HepG2 (cell line): ENCODE results near the gene AKAP8. TPM values are rescaled to one million over a fixed set of nuclear protein-coding genes. Genes with fewer than 3 reads are reported as not detected.

Experiments
- CEBPB ChIP-seq: IDR thresholded peaks from 2 replicates; pipeline ENCODE4 v1.6.1; 2011; ENCODE audit warnings: low read depth, low read length, improper control_type of control experiment, borderline replicate concordance
- MIER3 ChIP-seq: IDR thresholded peaks from 2 replicates; pipeline ENCODE4 v1.6.1; 2016; ENCODE audit warnings: missing compliant biosample characterization, borderline replicate concordance
- MYC ChIP-seq: sonication (generic); formaldehyde crosslinking; IDR thresholded peaks from 2 replicates; pipeline ENCODE4 v1.9.0; 2021; ENCODE audit warnings: missing genetic modification reagents, borderline replicate concordance
- PBX3 ChIP-seq: sonication (generic); formaldehyde crosslinking; IDR thresholded peaks from 2 replicates; pipeline ENCODE4 v1.8.1; 2023; ENCODE audit warnings: missing genetic modification reagents, inconsistent platforms, borderline replicate concordance
- TGIF2 ChIP-seq: IDR thresholded peaks from 2 replicates; pipeline ENCODE4 v1.6.1; 2016; ENCODE audit warnings: control low read depth, missing compliant biosample characterization
- ZKSCAN5 ChIP-seq: sonication (generic); formaldehyde crosslinking; IDR thresholded peaks from 2 replicates; pipeline ENCODE4 v1.5.1; 2020; ENCODE audit warnings: mild to moderate bottlenecking, missing genetic modification reagents
- ZNF292 ChIP-seq: sonication (generic); formaldehyde crosslinking; IDR thresholded peaks from 2 replicates; pipeline ENCODE4 v1.8.1; 2022; ENCODE audit warnings: mild to moderate bottlenecking, low read depth, missing genetic modification reagents, borderline replicate concordance
- ZNF382 ChIP-seq: sonication (generic); formaldehyde crosslinking; IDR thresholded peaks from 2 replicates; pipeline ENCODE4 v1.5.0; 2020; ENCODE audit warnings: missing genetic modification reagents, mild to moderate bottlenecking, borderline replicate concordance
- ZNF607 ChIP-seq: sonication (generic); formaldehyde crosslinking; IDR thresholded peaks from 2 replicates; pipeline ENCODE4 v1.5.1; 2020; ENCODE audit warnings: missing genetic modification reagents, mild to moderate bottlenecking, borderline replicate concordance
- ZNF839 ChIP-seq: sonication (generic); formaldehyde crosslinking; IDR thresholded peaks from 2 replicates; pipeline ENCODE4 v1.4.0; 2020; ENCODE audit warnings: missing genetic modification reagents, mild to moderate bottlenecking, borderline replicate concordance
- polyA plus RNA-seq, 8 experiments: library from polyadenylated mRNA; depleted of rRNA in 3 of 8; stranded (reverse) in 7 of 8; unstranded in 1 of 8; fragments of >200 nt; fragmentation: Illumina TruSeq in 4 of 8; extraction: Trizol in 4 of 8; gene quantifications; 2 replicates each; pipeline versions ENCODE4 v1.2.1 to v1.2.3, GENCODE V29; 2011 to 2016; ENCODE audit warnings: low read depth in 4 of 8, missing spikeins in 1 of 8, mixed read lengths in 1 of 8; ENCODE audit not compliant: insufficient read depth in 1 of 8
- total RNA-seq, 5 experiments: library from RNA; depleted of rRNA; stranded (reverse); fragments of >200 nt; fragmentation: Illumina TruSeq; extraction: Trizol; gene quantifications; 2 replicates each; pipeline ENCODE4 v1.2.3, GENCODE V29; 2016; ENCODE audit warnings: low read depth in 1 of 5
- TF ChIP-seq, protein P1 (sequence below): IDR thresholded peaks from 2 replicates; pipeline ENCODE4 v1.6.1; 2012; ENCODE audit warnings: low read length, improper control_type of control experiment
- TF ChIP-seq, protein P2 (sequence below): sonication (generic); formaldehyde crosslinking; IDR thresholded peaks from 2 replicates; pipeline ENCODE4 v1.4.0; 2020; ENCODE audit warnings: missing genetic modification reagents
- TF ChIP-seq, protein P3 (sequence below): sonication (generic); formaldehyde crosslinking; conservative IDR thresholded peaks from 2 replicates; pipeline ENCODE4 v1.4.0; 2020; ENCODE audit warnings: mild to moderate bottlenecking, missing genetic modification reagents, moderate library complexity
- TF ChIP-seq, protein P4 (sequence below): sonication (generic); formaldehyde crosslinking; IDR thresholded peaks from 2 replicates; pipeline ENCODE4 v1.4.0; 2020; ENCODE audit warnings: missing genetic modification reagents
- TF ChIP-seq, protein P5 (sequence below): sonication (generic); formaldehyde crosslinking; IDR thresholded peaks from 2 replicates; pipeline ENCODE4 v1.5.0; 2020; ENCODE audit warnings: missing genetic modification reagents, mild to moderate bottlenecking, borderline replicate concordance

The AKAP8 gene
- total and polyA plus RNA-seq, 2 of the 13 experiments (the other 11 are each of a cell fraction or from before 2014, with no cell fraction given), result 15.9 to 22.1 TPM

DNA sequence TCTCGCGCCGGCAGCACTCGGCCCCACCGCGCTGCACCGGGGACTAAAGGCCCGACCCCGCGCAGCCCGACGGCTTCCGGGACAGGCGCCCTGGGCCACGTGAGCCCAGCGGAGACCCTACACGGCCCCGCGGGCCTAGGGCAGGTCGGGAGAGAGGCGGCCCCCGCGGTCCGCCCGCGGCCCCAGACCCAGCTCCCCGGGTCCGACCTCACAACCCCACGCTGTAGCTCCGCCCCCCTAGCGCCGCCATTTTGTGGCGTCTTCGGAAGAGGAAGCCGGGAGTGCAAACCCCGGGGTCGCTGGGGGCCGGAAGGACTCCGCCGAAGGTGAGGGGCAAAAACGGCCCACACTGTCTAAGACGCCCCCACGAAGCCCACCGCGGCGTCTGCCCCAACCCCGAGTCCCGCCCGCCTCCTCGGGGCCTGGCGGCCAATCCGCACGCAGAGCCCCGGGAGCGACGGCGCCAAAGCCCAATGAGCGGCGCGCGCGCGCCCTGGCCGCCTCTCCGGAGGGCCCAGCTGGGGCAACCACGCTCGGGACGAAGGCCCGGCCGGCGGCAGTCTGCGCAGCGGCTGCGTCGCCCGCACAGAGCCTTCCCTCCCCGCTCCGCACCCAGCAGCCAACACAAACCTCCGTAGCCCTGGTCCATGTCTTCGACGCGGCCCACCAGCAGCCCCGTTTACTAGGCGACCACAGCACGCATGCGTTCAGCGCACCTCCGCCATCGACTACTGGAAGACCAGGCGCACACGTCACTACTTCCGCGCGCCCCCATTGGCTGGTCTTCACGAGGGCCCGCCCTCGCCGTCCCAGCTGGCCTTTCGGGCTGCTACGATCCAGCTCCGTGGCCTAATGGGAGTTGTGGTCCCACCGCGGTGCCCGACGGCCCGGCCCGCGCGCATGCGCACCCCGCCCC lies at the start of gene AKAP8 (continued):
- TF ChIP-seq, protein P1, sequence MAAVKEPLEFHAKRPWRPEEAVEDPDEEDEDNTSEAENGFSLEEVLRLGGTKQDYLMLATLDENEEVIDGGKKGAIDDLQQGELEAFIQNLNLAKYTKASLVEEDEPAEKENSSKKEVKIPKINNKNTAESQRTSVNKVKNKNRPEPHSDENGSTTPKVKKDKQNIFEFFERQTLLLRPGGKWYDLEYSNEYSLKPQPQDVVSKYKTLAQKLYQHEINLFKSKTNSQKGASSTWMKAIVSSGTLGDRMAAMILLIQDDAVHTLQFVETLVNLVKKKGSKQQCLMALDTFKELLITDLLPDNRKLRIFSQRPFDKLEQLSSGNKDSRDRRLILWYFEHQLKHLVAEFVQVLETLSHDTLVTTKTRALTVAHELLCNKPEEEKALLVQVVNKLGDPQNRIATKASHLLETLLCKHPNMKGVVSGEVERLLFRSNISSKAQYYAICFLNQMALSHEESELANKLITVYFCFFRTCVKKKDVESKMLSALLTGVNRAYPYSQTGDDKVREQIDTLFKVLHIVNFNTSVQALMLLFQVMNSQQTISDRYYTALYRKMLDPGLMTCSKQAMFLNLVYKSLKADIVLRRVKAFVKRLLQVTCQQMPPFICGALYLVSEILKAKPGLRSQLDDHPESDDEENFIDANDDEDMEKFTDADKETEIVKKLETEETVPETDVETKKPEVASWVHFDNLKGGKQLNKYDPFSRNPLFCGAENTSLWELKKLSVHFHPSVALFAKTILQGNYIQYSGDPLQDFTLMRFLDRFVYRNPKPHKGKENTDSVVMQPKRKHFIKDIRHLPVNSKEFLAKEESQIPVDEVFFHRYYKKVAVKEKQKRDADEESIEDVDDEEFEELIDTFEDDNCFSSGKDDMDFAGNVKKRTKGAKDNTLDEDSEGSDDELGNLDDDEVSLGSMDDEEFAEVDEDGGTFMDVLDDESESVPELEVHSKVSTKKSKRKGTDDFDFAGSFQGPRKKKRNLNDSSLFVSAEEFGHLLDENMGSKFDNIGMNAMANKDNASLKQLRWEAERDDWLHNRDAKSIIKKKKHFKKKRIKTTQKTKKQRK, result no peak
- TF ChIP-seq TGIF2 (no peak), CEBPB (no peak), MYC (CRISPR knock-in tag) (peak; percentile 74), ZNF382 (CRISPR knock-in tag) (no peak), MIER3 (CRISPR knock-in tag) (peak; percentile 46; the same call in 1 of the 2 replicates), ZNF607 (CRISPR knock-in tag) (no peak), ZNF292 (CRISPR knock-in tag) (no peak), PBX3 (CRISPR knock-in tag) (no peak; the same call in 1 of the 2 replicates), ZKSCAN5 (CRISPR knock-in tag) (no peak), ZNF839 (CRISPR knock-in tag) (no peak)
- TF ChIP-seq, protein P2, sequence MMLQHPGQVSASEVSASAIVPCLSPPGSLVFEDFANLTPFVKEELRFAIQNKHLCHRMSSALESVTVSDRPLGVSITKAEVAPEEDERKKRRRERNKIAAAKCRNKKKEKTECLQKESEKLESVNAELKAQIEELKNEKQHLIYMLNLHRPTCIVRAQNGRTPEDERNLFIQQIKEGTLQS (CRISPR knock-in tag), result no peak
- TF ChIP-seq, protein P3, sequence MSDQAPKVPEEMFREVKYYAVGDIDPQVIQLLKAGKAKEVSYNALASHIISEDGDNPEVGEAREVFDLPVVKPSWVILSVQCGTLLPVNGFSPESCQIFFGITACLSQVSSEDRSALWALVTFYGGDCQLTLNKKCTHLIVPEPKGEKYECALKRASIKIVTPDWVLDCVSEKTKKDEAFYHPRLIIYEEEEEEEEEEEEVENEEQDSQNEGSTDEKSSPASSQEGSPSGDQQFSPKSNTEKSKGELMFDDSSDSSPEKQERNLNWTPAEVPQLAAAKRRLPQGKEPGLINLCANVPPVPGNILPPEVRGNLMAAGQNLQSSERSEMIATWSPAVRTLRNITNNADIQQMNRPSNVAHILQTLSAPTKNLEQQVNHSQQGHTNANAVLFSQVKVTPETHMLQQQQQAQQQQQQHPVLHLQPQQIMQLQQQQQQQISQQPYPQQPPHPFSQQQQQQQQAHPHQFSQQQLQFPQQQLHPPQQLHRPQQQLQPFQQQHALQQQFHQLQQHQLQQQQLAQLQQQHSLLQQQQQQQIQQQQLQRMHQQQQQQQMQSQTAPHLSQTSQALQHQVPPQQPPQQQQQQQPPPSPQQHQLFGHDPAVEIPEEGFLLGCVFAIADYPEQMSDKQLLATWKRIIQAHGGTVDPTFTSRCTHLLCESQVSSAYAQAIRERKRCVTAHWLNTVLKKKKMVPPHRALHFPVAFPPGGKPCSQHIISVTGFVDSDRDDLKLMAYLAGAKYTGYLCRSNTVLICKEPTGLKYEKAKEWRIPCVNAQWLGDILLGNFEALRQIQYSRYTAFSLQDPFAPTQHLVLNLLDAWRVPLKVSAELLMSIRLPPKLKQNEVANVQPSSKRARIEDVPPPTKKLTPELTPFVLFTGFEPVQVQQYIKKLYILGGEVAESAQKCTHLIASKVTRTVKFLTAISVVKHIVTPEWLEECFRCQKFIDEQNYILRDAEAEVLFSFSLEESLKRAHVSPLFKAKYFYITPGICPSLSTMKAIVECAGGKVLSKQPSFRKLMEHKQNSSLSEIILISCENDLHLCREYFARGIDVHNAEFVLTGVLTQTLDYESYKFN (CRISPR knock-in tag), result peak; percentile 20; the same call in 1 of the 2 replicates
- TF ChIP-seq, protein P4, sequence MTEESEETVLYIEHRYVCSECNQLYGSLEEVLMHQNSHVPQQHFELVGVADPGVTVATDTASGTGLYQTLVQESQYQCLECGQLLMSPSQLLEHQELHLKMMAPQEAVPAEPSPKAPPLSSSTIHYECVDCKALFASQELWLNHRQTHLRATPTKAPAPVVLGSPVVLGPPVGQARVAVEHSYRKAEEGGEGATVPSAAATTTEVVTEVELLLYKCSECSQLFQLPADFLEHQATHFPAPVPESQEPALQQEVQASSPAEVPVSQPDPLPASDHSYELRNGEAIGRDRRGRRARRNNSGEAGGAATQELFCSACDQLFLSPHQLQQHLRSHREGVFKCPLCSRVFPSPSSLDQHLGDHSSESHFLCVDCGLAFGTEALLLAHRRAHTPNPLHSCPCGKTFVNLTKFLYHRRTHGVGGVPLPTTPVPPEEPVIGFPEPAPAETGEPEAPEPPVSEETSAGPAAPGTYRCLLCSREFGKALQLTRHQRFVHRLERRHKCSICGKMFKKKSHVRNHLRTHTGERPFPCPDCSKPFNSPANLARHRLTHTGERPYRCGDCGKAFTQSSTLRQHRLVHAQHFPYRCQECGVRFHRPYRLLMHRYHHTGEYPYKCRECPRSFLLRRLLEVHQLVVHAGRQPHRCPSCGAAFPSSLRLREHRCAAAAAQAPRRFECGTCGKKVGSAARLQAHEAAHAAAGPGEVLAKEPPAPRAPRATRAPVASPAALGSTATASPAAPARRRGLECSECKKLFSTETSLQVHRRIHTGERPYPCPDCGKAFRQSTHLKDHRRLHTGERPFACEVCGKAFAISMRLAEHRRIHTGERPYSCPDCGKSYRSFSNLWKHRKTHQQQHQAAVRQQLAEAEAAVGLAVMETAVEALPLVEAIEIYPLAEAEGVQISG (CRISPR knock-in tag), result peak; percentile 74
- TF ChIP-seq, protein P5, sequence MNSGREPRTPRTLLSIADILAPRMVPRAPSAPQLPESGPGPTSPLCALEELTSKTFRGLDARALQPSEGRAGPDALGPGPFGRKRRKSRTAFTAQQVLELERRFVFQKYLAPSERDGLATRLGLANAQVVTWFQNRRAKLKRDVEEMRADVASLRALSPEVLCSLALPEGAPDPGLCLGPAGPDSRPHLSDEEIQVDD (CRISPR knock-in tag), result no peak
